Inflammatory macrophage treated with lipopolysaccharide for 4 hours (primary cell): ENCODE measurements around the gene DCC.

Experiments used
- DNase-seq: peaks from one replicate; pipeline ENCODE4 v3.0.0-alpha.2; 2020

DCC gene

GRCh38 chr18:53543711-53544110 is 1203.7 kb downstream of the DCC start:
- no peak for DNase-seq

GRCh38 chr18:53544917-53545316 is 1204.9 kb downstream of the DCC start:
- DNase-seq: no peak

GRCh38 chr18:53551868-53552426 is 1212.0 kb downstream of the DCC start:
- no peak for DNase-seq

- no peak for DNase-seq
Measured at GRCh38 chr18:53553030-53553429, 1213.0 kb downstream of the DCC start.

GRCh38 chr18:53556450-53556849 is 1216.5 kb downstream of the DCC start:
- no peak for DNase-seq

GRCh38 chr18:53560546-53560945 is 1220.5 kb downstream of the DCC start:
- DNase-seq: no peak

GRCh38 chr18:53566626-53567025 is 1226.6 kb downstream of the DCC start:
- no peak for DNase-seq

GRCh38 chr18:53567929-53568574 is 1228.1 kb downstream of the DCC start:
- peak; percentile 4 for DNase-seq
